Measurements from ENCODE around the gene DDIT3.

DDIT3 gene

GRCh38 chr12:57467212-57467874 lies 53.0 kb downstream of the DDIT3 start:
- no peak for DNase-seq

Data from suppressor macrophage (primary cell).